GM20431 (cell line): Measurements from ENCODE around the gene GABBR2.

Source experiments
- in situ Hi-C: fragments of 300-500 bp; cut with MseI, MboI; formaldehyde crosslinking; loops from one replicate; pipeline ENCODE4 v1.15.0; 2020; ENCODE audit warnings: low sequenced_read_pairs; ENCODE audit not compliant: unreplicated experiment

Gene GABBR2

GRCh38 chr9:98318834-98319478 is 389.8 kb downstream of the GABBR2 start:
- in situ Hi-C loops = loop anchor here (10.0 kb wide), 1 partner anchor 456 kb away; no protein-coding TSS in a partner anchor

GRCh38 chr9:98318041-98318790 is 390.5 kb downstream of the GABBR2 start:
- in situ Hi-C loops = loop anchor here (10.0 kb wide), 1 partner anchor 457 kb away; no protein-coding TSS in a partner anchor

- in situ Hi-C loops = loop anchor here (10.0 kb wide), 1 partner anchor 458 kb away; no protein-coding TSS in a partner anchor
Measured at GRCh38 chr9:98317134-98317857, 391.4 kb downstream of the GABBR2 start.

- in situ Hi-C loops = loop anchor here (10.0 kb wide), 1 partner anchor 458 kb away; no protein-coding TSS in a partner anchor
Measured at GRCh38 chr9:98316445-98317133, 392.1 kb downstream of the GABBR2 start.

GRCh38 chr9:98315551-98316060 is 393.1 kb downstream of the GABBR2 start:
- in situ Hi-C loops = loop anchor here (10.0 kb wide), 1 partner anchor 459 kb away; no protein-coding TSS in a partner anchor

GRCh38 chr9:98315067-98315453 is 393.7 kb downstream of the GABBR2 start:
- in situ Hi-C loops = loop anchor here (10.0 kb wide), 1 partner anchor 460 kb away; no protein-coding TSS in a partner anchor

GRCh38 chr9:98314381-98315066 is 394.2 kb downstream of the GABBR2 start:
- in situ Hi-C loops = loop anchor here (10.0 kb wide), 1 partner anchor 460 kb away; no protein-coding TSS in a partner anchor

GRCh38 chr9:98312365-98312764 is 396.4 kb downstream of the GABBR2 start:
- in situ Hi-C loops = loop anchor here (10.0 kb wide), 1 partner anchor 462 kb away; no protein-coding TSS in a partner anchor

GRCh38 chr9:98311541-98311940 is 397.2 kb downstream of the GABBR2 start:
- in situ Hi-C loops = loop anchor here (10.0 kb wide), 1 partner anchor 463 kb away; no protein-coding TSS in a partner anchor

- in situ Hi-C loops = loop anchor here (10.0 kb wide), 1 partner anchor 464 kb away; no protein-coding TSS in a partner anchor
Measured at GRCh38 chr9:98310752-98311392, 397.9 kb downstream of the GABBR2 start.

GRCh38 chr9:98306384-98307145 is 402.2 kb downstream of the GABBR2 start:
- in situ Hi-C loops = no loop called here

- in situ Hi-C loops = no loop called here
Measured at GRCh38 chr9:98304381-98304780, 404.4 kb downstream of the GABBR2 start.

- in situ Hi-C loops = no loop called here
Measured at GRCh38 chr9:98303633-98304125, 405.1 kb downstream of the GABBR2 start.

- in situ Hi-C loops = no loop called here
Measured at GRCh38 chr9:98302938-98303632, 405.6 kb downstream of the GABBR2 start.

GRCh38 chr9:98302150-98302549 is 406.6 kb downstream of the GABBR2 start:
- in situ Hi-C loops = no loop called here

GRCh38 chr9:98300611-98301010 is 408.1 kb downstream of the GABBR2 start:
- in situ Hi-C loops = no loop called here

- in situ Hi-C loops = no loop called here
Measured at GRCh38 chr9:98298476-98298875, 410.3 kb downstream of the GABBR2 start.
